Measurements from ENCODE around the gene PROCA1.
A peak's percentile ranks its signal among the peaks of the same experiment; 100 is the strongest.
"Not testable (repeated sequence)": the region's sequence is repeated elsewhere in the genome, so short reads cannot be mapped to it uniquely, and the experiment has no call there.

Gene PROCA1

GRCh38 chr17:28698253-28698941 lies 13.3 kb downstream of the PROCA1 start:
- peak; percentile 28 for DNase-seq
- in situ Hi-C loops (cut with MboI; ENCODE audit: low pct_unique_long_range_greater_than_20kb, low sequenced_read_pairs) = no loop called here

GRCh38 chr17:28693869-28694268 lies 17.8 kb downstream of the PROCA1 start:
- in situ Hi-C loops (cut with MboI; ENCODE audit: low pct_unique_long_range_greater_than_20kb, low sequenced_read_pairs) = no loop called here
- no peak for DNase-seq

GRCh38 chr17:28689011-28689410 lies 22.7 kb downstream of the PROCA1 start:
- in situ Hi-C loops (cut with MboI; ENCODE audit: low pct_unique_long_range_greater_than_20kb, low sequenced_read_pairs) = no loop called here
- DNase-seq = no peak

- no peak for DNase-seq
Measured at GRCh38 chr17:28688481-28688880, 23.2 kb downstream of the PROCA1 start.

GRCh38 chr17:28686296-28686695 lies 25.4 kb downstream of the PROCA1 start:
- in situ Hi-C loops (cut with MboI; ENCODE audit: low pct_unique_long_range_greater_than_20kb, low sequenced_read_pairs) = no loop called here
- no peak for DNase-seq

More at GRCh38 chr17:28688481-28688880, 23.2 kb downstream of the PROCA1 start:
- in situ Hi-C loops (cut with MboI; ENCODE audit: low pct_unique_long_range_greater_than_20kb, low sequenced_read_pairs) = no loop called here

GRCh38 chr17:28685366-28685765 lies 26.3 kb downstream of the PROCA1 start:
- DNase-seq = no peak
- in situ Hi-C loops (cut with MboI; ENCODE audit: low pct_unique_long_range_greater_than_20kb, low sequenced_read_pairs) = no loop called here

GRCh38 chr17:28684963-28685362 lies 26.7 kb downstream of the PROCA1 start:
- in situ Hi-C loops (cut with MboI; ENCODE audit: low pct_unique_long_range_greater_than_20kb, low sequenced_read_pairs) = no loop called here

GRCh38 chr17:28682655-28683054 lies 29.0 kb downstream of the PROCA1 start:
- in situ Hi-C loops (cut with MboI; ENCODE audit: low pct_unique_long_range_greater_than_20kb, low sequenced_read_pairs) = no loop called here
- no peak for DNase-seq

More at GRCh38 chr17:28684963-28685362, 26.7 kb downstream of the PROCA1 start:
- DNase-seq = peak; percentile 26

- in situ Hi-C loops (cut with MboI; ENCODE audit: low pct_unique_long_range_greater_than_20kb, low sequenced_read_pairs) = no loop called here
- DNase-seq = peak; percentile 8
Measured at GRCh38 chr17:28675980-28676379, 35.7 kb downstream of the PROCA1 start.

- in situ Hi-C loops (cut with MboI; ENCODE audit: low pct_unique_long_range_greater_than_20kb, low sequenced_read_pairs) = no loop called here
- no peak for DNase-seq
Measured at GRCh38 chr17:28675490-28675889, 36.2 kb downstream of the PROCA1 start.

GRCh38 chr17:28669918-28670317 lies 41.8 kb downstream of the PROCA1 start:
- DNase-seq = no peak
- in situ Hi-C loops (cut with MboI; ENCODE audit: low pct_unique_long_range_greater_than_20kb, low sequenced_read_pairs) = no loop called here

GRCh38 chr17:28667870-28668269 lies 43.8 kb downstream of the PROCA1 start:
- no peak for DNase-seq
- in situ Hi-C loops (cut with MboI; ENCODE audit: low pct_unique_long_range_greater_than_20kb, low sequenced_read_pairs) = no loop called here

- in situ Hi-C loops (cut with MboI; ENCODE audit: low pct_unique_long_range_greater_than_20kb, low sequenced_read_pairs) = no loop called here
- DNase-seq = peak; percentile 23
Measured at GRCh38 chr17:28665994-28666393, 45.7 kb downstream of the PROCA1 start.

- in situ Hi-C loops (cut with MboI; ENCODE audit: low pct_unique_long_range_greater_than_20kb, low sequenced_read_pairs) = no loop called here
- DNase-seq = no peak
Measured at GRCh38 chr17:28663723-28664122, 48.0 kb downstream of the PROCA1 start.

- no peak for DNase-seq
- in situ Hi-C loops (cut with MboI; ENCODE audit: low pct_unique_long_range_greater_than_20kb, low sequenced_read_pairs) = no loop called here
Measured at GRCh38 chr17:28662527-28662829, 49.2 kb downstream of the PROCA1 start.

GRCh38 chr17:28661635-28662526 lies 49.8 kb downstream of the PROCA1 start, which contains the start of the genes SDF2 and SUPT6H:
Gene SDF2 (minus strand): TSS chr17:28661906. CDS start chr17:28661876, 30 bp downstream.
Gene SUPT6H (plus strand): TSS chr17:28662205. CDS start chr17:28673402, 11,197 bp downstream.
- in situ Hi-C loops (cut with MboI; ENCODE audit: low pct_unique_long_range_greater_than_20kb, low sequenced_read_pairs) = no loop called here
- peak; percentile 95 for DNase-seq

- DNase-seq; in situ Hi-C loops (cut with MboI; ENCODE audit: low pct_unique_long_range_greater_than_20kb, low sequenced_read_pairs): not testable (repeated sequence)
Measured at GRCh38 chr17:28659497-28659881, 52.2 kb downstream of the PROCA1 start.

GRCh38 chr17:28658766-28659496 lies 52.8 kb downstream of the PROCA1 start:
- in situ Hi-C loops (cut with MboI; ENCODE audit: low pct_unique_long_range_greater_than_20kb, low sequenced_read_pairs); DNase-seq: not testable (repeated sequence)

- in situ Hi-C loops (cut with MboI; ENCODE audit: low pct_unique_long_range_greater_than_20kb, low sequenced_read_pairs); DNase-seq: not testable (repeated sequence)
Measured at GRCh38 chr17:28658342-28658741, 53.3 kb downstream of the PROCA1 start.

GRCh38 chr17:28657756-28658155 lies 53.9 kb downstream of the PROCA1 start:
- in situ Hi-C loops (cut with MboI; ENCODE audit: low pct_unique_long_range_greater_than_20kb, low sequenced_read_pairs) = no loop called here

More at GRCh38 chr17:28657756-28658155, 53.9 kb downstream of the PROCA1 start:
- no peak for DNase-seq

Measured in KBM-7 (cell line).